Endothelial cell of umbilical vein (primary cell): ENCODE data around the gene NCKAP5. TPM values are rescaled to one million over a fixed set of nuclear protein-coding genes. Genes with fewer than 3 reads are reported as not detected.

Experiments used
- BruUV-seq: library from RNA; stranded (reverse); fragments of 400-500 nt; replicated peaks from 2 replicates; lab custom pipeline; 2021; lab: Mats Ljungman, UMichigan
- CTCF ChIA-PET: fragments of 300-600, 350-600 bp; sonication (Branson Sonifier 250); formaldehyde crosslinking; loops from one replicate; lab custom pipeline; 2021; ENCODE audit warnings: antibody characterized with exemption, inconsistent platforms; lab: Charles Lee
- POLR2A ChIA-PET: fragments of 300-600, 350-600 bp; sonication (Branson Sonifier 250); formaldehyde crosslinking; loops from one replicate; lab custom pipeline; 2021; ENCODE audit warnings: antibody characterized with exemption, inconsistent platforms; lab: Charles Lee
- DNase-seq: peaks from one replicate; pipeline ENCODE4 v3.0.0-alpha.2; 2011; ENCODE audit warnings: low read depth, low spot score
- FAIRE-seq: peaks from 2 replicates; lab custom pipeline; 2011; peaks lifted over from hg19 to GRCh38; lab: Jason Lieb, UNC
- H2AFZ ChIP-seq: 2 replicates; pipeline ENCODE4 v1.6.0; 2012; ENCODE audit warnings: low read depth, low read length, control low read depth, inconsistent platforms
- H3K27ac ChIP-seq: 2 replicates; pipeline ENCODE4 v1.5.1; 2011; ENCODE audit warnings: low read depth, mild to moderate bottlenecking, control low read depth, low read length, moderate library complexity; ENCODE audit not compliant: insufficient read depth
- H3K27me3 ChIP-seq, 2 experiments: 2 replicates each; pipeline versions ENCODE4 v1.6.0 to v1.6.1; 2011; ENCODE audit warnings: low read length in 2 of 2, mixed read lengths in 1 of 2; ENCODE audit not compliant: control insufficient read depth in 2 of 2, insufficient read depth in 2 of 2
- H3K36me3 ChIP-seq, 2 experiments: 2 replicates in 1 of 2; 3 replicates in 1 of 2; pipeline ENCODE4 v1.5.1; 2011; ENCODE audit warnings: low read length in 2 of 2, mild to moderate bottlenecking in 1 of 2, moderate library complexity in 1 of 2; ENCODE audit not compliant: control insufficient read depth in 2 of 2, insufficient read depth in 2 of 2; ENCODE audit errors: extremely low read depth in 1 of 2
- H3K4me1 ChIP-seq: 3 replicates; pipeline ENCODE4 v1.5.1; 2011; ENCODE audit warnings: mild to moderate bottlenecking, low read length; ENCODE audit not compliant: control insufficient read depth, insufficient read depth; ENCODE audit errors: extremely low read depth
- H3K4me2 ChIP-seq: 2 replicates; pipeline ENCODE4 v1.6.1; 2011; ENCODE audit warnings: low read length, control low read depth, mixed read lengths; ENCODE audit not compliant: insufficient read depth
- H3K4me3 ChIP-seq, 3 experiments: fragments of 200-600 bp in 1 of 3; sonication (generic), shearing (Covaris generic) in 1 of 3; replicated peaks in 1 of 3; 2 replicates each; pipeline ENCODE4 v1.5.1; 2011 to 2016; ENCODE audit warnings: control low read depth in 3 of 3, low read length in 3 of 3, mild to moderate bottlenecking in 2 of 3, inconsistent platforms in 1 of 3, low read depth in 1 of 3, moderate library complexity in 1 of 3; ENCODE audit not compliant: insufficient read depth in 1 of 3
- H3K79me2 ChIP-seq: 2 replicates; pipeline ENCODE4 v1.6.0; 2012; ENCODE audit warnings: low read length, inconsistent platforms; ENCODE audit not compliant: control insufficient read depth, insufficient read depth
- H3K9ac ChIP-seq: replicated peaks from 2 replicates; pipeline ENCODE3; 2011; ENCODE audit warnings: low read length, control low read depth; ENCODE audit not compliant: insufficient read depth; ENCODE audit errors: extremely low read depth
- H3K9me1 ChIP-seq: replicated peaks from 3 replicates; pipeline ENCODE4 v1.6.0; 2011; ENCODE audit warnings: mild to moderate bottlenecking, low read length; ENCODE audit not compliant: control insufficient read depth, insufficient read depth; ENCODE audit errors: extremely low read depth
- H3K9me3 ChIP-seq: replicated peaks from 2 replicates; pipeline ENCODE4 v1.5.1; 2012; ENCODE audit warnings: low read length, inconsistent platforms; ENCODE audit not compliant: control insufficient read depth, insufficient read depth
- H4K20me1 ChIP-seq: replicated peaks from 2 replicates; pipeline ENCODE3; 2011; ENCODE audit warnings: mild to moderate bottlenecking, low read length; ENCODE audit not compliant: control insufficient read depth, insufficient read depth; ENCODE audit errors: extremely low read depth
- EZH2 ChIP-seq: IDR thresholded peaks from 2 replicates; pipeline ENCODE4 v1.6.1; 2012; ENCODE audit warnings: borderline replicate concordance, low read depth, mild to moderate bottlenecking, moderate library complexity, low read length, inconsistent platforms; ENCODE audit not compliant: severe bottlenecking
- FOS ChIP-seq: IDR thresholded peaks from 2 replicates; pipeline ENCODE4 v1.6.1; 2011; ENCODE audit warnings: mild to moderate bottlenecking, low read length, moderate library complexity, borderline replicate concordance; ENCODE audit not compliant: insufficient read depth
- GATA2 ChIP-seq: IDR thresholded peaks from 2 replicates; pipeline ENCODE4 v1.7.0; 2011; ENCODE audit warnings: low read depth, mild to moderate bottlenecking, moderate library complexity, mixed read lengths, low read length; ENCODE audit not compliant: insufficient read length, insufficient read depth
- JUN ChIP-seq: IDR thresholded peaks from 2 replicates; pipeline ENCODE4 v1.6.1; 2011; ENCODE audit warnings: borderline replicate concordance, low read depth; ENCODE audit not compliant: insufficient read length, insufficient read depth
- MYC ChIP-seq: IDR thresholded peaks from one replicate; pipeline ENCODE4 v1.6.1; 2011; ENCODE audit warnings: mild to moderate bottlenecking, low read depth, low read length
- POLR2A ChIP-seq: IDR thresholded peaks from 2 replicates; pipeline ENCODE4 v1.6.1; 2012; ENCODE audit warnings: low read depth, mild to moderate bottlenecking, control low read depth, low read length
- POLR2AphosphoS5 ChIP-seq: IDR thresholded peaks from 2 replicates; pipeline ENCODE4 v1.6.1; 2012; ENCODE audit warnings: low read depth, mild to moderate bottlenecking, control low read depth, low read length, moderate library complexity; ENCODE audit not compliant: insufficient read depth
- dilution Hi-C: fragments of 300-500 bp; cut with MboI; formaldehyde crosslinking; loops from one replicate; pipeline ENCODE4 v1.15.0; 2019; ENCODE audit warnings: low sequenced_read_pairs; ENCODE audit not compliant: extremely low pct_ligation_motif_present
- intact Hi-C: fragments of 100-400 bp; cut with micrococcal nuclease; formaldehyde crosslinking; loops from one replicate; pipeline ENCODE4 v1.10.0; 2022
- polyA plus RNA-seq, 4 experiments: library from polyadenylated mRNA; depleted of rRNA in 3 of 4; stranded (reverse) in 3 of 4; unstranded in 1 of 4; fragments of >200 nt; gene quantifications; 2 replicates each; pipeline versions ENCODE4 v1.2.1 to v1.2.3, GENCODE V29; 2011 to 2012; ENCODE audit warnings: missing spikeins in 1 of 4
- total RNA-seq: library from RNA; stranded (reverse); gene quantifications from 2 replicates; pipeline ENCODE4 v1.2.3, GENCODE V29; 2021
- TF ChIP-seq, protein P1 (sequence below): IDR thresholded peaks from 2 replicates; pipeline ENCODE4 v1.6.1; 2011; ENCODE audit not compliant: insufficient read depth, insufficient read length
- TF ChIP-seq, protein P2 (sequence below), 2 donors: IDR thresholded peaks; 1 replicate in 1 of 2; 2 replicates in 1 of 2; pipeline ENCODE4 v1.5.1; 2011; ENCODE audit warnings: low read length in 2 of 2, mild to moderate bottlenecking in 2 of 2, moderate library complexity in 2 of 2, control low read depth in 1 of 2, inconsistent platforms in 1 of 2, low read depth in 1 of 2; ENCODE audit not compliant: insufficient read depth in 1 of 2; ENCODE audit errors: extremely low read depth in 1 of 2

Gene NCKAP5
- total and polyA plus RNA-seq, 2 donors (not counting 3 experiments of a cell fraction or from before 2014, with no cell fraction given) = 0.47 to 3.3 TPM

DNA sequence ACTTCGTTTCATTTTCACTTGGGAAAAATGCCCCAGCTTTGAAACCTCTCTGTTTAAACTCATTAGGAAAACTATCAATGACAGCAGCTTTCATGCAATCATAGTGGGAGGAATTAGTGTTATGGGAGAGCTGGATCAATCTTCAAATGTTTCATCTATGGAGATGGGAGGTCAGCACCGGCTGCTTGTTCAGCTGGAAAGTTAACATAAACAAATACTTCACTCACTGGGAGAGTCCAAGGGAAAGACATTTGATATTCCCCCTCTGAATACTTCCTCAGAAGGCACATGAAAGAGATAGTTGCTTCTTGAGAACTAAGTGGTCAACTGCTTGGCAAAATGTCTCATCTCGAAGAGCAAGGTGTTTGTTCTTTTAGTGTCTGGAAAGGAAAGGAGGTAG, 905.5 kb downstream of the NCKAP5 start:
- CTCF ChIA-PET = interaction anchor here (0.8 to 1.4 kb wide), 4 partner anchors 12 to 1117 kb away, joined by 3 to 10 read pairs (median 4); no protein-coding TSS in a partner anchor
- Histone ChIP-seq H4K20me1 (no peaks in the 10 kb centered on the region), H3K9ac (no peak overlapping the region), H3K4me1 (peaks cover 12% of the 10 kb centered on the region), H3K4me3 (no peak overlapping the region), H3K27me3 (no peaks in the 10 kb centered on the region), H2AFZ (no peak overlapping the region), H3K9me3 (no peaks in the 10 kb centered on the region), H3K4me2 (no peak overlapping the region), H3K36me3 (peaks cover 0 to 13% of the 10 kb centered on the region in 2 experiments), H3K9me1 (no peaks in the 10 kb centered on the region), H3K27ac (no peak overlapping the region), H3K79me2 (peaks cover 1% of the 10 kb centered on the region)
- POLR2A ChIA-PET = no interaction called here
- TF ChIP-seq FOS = no peak
- TF ChIP-seq MYC = no peak
- TF ChIP-seq POLR2A = no peak
- TF ChIP-seq, protein P1, sequence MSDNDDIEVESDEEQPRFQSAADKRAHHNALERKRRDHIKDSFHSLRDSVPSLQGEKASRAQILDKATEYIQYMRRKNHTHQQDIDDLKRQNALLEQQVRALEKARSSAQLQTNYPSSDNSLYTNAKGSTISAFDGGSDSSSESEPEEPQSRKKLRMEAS = no peak
- no peak for TF ChIP-seq POLR2AphosphoS5
- TF ChIP-seq JUN = no peak
- dilution Hi-C loops = no loop called here
- BruUV-seq = no TSS peak
- no peak for FAIRE-seq
- DNase-seq = peak; percentile 35
- intact Hi-C loops = no loop called here

DNA sequence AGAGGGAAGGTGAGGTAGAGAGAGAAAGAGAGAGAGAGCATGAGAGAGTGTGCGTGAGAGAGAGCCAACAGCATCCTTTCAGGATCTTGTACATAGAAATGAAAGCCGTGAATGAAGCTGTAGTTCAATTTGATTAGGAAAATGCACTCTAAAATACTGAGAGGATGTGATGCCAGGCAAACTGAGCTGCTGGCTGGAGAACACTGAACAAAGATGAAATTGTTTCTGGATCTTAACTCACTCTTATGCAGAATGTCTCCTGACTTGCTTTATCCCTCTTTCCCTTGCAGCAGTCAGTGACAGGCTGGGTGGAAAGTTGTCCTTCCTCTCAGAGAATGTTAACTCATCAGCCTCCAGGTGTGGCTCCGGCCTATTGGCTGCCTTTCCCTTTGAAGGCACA, 908.9 kb downstream of the NCKAP5 start:
- peaks cover 1% of the 10 kb centered on the region for H3K79me2 ChIP-seq
- FAIRE-seq (no peak), DNase-seq (no peak)
- H3K4me2 ChIP-seq = no peak overlapping the region
- no peak overlapping the region for H2AFZ ChIP-seq
- dilution Hi-C loops (no loop called here), intact Hi-C loops (loop anchor here (10.0 kb wide), 1 partner anchor 395 kb away; no protein-coding TSS in a partner anchor)
- no peaks in the 10 kb centered on the region for H4K20me1 ChIP-seq
- H3K9me1 ChIP-seq = no peaks in the 10 kb centered on the region
- H3K9ac ChIP-seq = no peak overlapping the region
- no peaks in the 10 kb centered on the region for H3K9me3 ChIP-seq
- peaks cover 0 to 20% of the 10 kb centered on the region in 2 experiments for H3K36me3 ChIP-seq
- CTCF ChIA-PET = interaction anchor here (0.7 to 3.3 kb wide), 8 partner anchors 8 to 1185 kb away, joined by 3 to 18 read pairs (median 3); no protein-coding TSS in a partner anchor
- no peaks in the 10 kb centered on the region for H3K27me3 ChIP-seq
- no peak overlapping the region for H3K4me3 ChIP-seq
- TF ChIP-seq POLR2AphosphoS5 = no peak
- TF ChIP-seq, protein P2, sequence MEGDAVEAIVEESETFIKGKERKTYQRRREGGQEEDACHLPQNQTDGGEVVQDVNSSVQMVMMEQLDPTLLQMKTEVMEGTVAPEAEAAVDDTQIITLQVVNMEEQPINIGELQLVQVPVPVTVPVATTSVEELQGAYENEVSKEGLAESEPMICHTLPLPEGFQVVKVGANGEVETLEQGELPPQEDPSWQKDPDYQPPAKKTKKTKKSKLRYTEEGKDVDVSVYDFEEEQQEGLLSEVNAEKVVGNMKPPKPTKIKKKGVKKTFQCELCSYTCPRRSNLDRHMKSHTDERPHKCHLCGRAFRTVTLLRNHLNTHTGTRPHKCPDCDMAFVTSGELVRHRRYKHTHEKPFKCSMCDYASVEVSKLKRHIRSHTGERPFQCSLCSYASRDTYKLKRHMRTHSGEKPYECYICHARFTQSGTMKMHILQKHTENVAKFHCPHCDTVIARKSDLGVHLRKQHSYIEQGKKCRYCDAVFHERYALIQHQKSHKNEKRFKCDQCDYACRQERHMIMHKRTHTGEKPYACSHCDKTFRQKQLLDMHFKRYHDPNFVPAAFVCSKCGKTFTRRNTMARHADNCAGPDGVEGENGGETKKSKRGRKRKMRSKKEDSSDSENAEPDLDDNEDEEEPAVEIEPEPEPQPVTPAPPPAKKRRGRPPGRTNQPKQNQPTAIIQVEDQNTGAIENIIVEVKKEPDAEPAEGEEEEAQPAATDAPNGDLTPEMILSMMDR (IDR thresholded peaks at IDR 0.05; ENCODE audit: extremely low read depth in 1 of 2, insufficient read depth in 1 of 2, low read depth in 1 of 2, low read length in 2 of 2) = no peak
- TF ChIP-seq POLR2A = no peak
- no peak for TF ChIP-seq JUN
- TF ChIP-seq, protein P1 = no peak
- TF ChIP-seq EZH2 = no peak
- no peak for TF ChIP-seq GATA2
- no peak for TF ChIP-seq FOS
- H3K4me1 ChIP-seq = no peaks in the 10 kb centered on the region
- H3K27ac ChIP-seq = no peak overlapping the region
- no TSS peak for BruUV-seq
- POLR2A ChIA-PET = no interaction called here
